CD14-positive monocyte (primary cell): ENCODE data around the gene GSE1. TPM values are rescaled to one million over a fixed set of nuclear protein-coding genes. Genes with fewer than 3 reads are reported as not detected.

Experiments
- DNase-seq, 3 donors: peaks; one replicate each; pipeline ENCODE4 v3.0.0-alpha.2; 2011 to 2022
- H2AFZ ChIP-seq: 2 replicates; pipeline ENCODE4 v1.6.0; 2012; ENCODE audit warnings: mild to moderate bottlenecking, low read depth, low read length, inconsistent platforms; ENCODE audit not compliant: insufficient read depth, poor library complexity, severe bottlenecking
- H3K27ac ChIP-seq, 2 donors: 1 replicate in 1 of 2; 2 replicates in 1 of 2; pipeline ENCODE4 v1.5.1; 2012 to 2013; ENCODE audit warnings: low read length in 2 of 2, control low read depth in 1 of 2, inconsistent platforms in 1 of 2, low read depth in 1 of 2, mild to moderate bottlenecking in 1 of 2
- H3K27me3 ChIP-seq, 2 donors: one replicate each; pipeline versions ENCODE4 v1.6.0 to v1.6.1; 2011 to 2013; ENCODE audit warnings: low read length in 2 of 2; ENCODE audit not compliant: control insufficient read depth in 2 of 2, insufficient read depth in 2 of 2
- H3K36me3 ChIP-seq, 2 donors: replicated peaks in 1 of 2; 1 replicate in 1 of 2; 2 replicates in 1 of 2; pipeline versions ENCODE4 v1.5.1 to v1.6.1; 2012 to 2013; ENCODE audit warnings: low read length in 2 of 2, control low read depth in 1 of 2, inconsistent platforms in 1 of 2, mild to moderate bottlenecking in 1 of 2; ENCODE audit not compliant: insufficient read depth in 2 of 2, control insufficient read depth in 1 of 2
- H3K4me1 ChIP-seq, 2 donors: 1 replicate in 1 of 2; 2 replicates in 1 of 2; pipeline versions ENCODE4 v1.5.1 to v1.6.1; 2012 to 2013; ENCODE audit warnings: low read length in 2 of 2, control low read depth in 1 of 2, inconsistent platforms in 1 of 2, mild to moderate bottlenecking in 1 of 2, moderate library complexity in 1 of 2; ENCODE audit not compliant: insufficient read depth in 2 of 2, control insufficient read depth in 1 of 2
- H3K4me2 ChIP-seq: replicated peaks from 2 replicates; pipeline ENCODE3; 2012; ENCODE audit warnings: low read length, moderate library complexity, mild to moderate bottlenecking; ENCODE audit not compliant: poor library complexity, severe bottlenecking; ENCODE audit errors: extremely low read depth
- H3K4me3 ChIP-seq, 3 experiments: fragments of 200-600 bp in 1 of 3; sonication (generic) in 1 of 3; replicated peaks in 1 of 3; 1 replicate in 2 of 3; 2 replicates in 1 of 3; pipeline ENCODE4 v1.5.1; 2011 to 2013; ENCODE audit warnings: low read length in 3 of 3, mild to moderate bottlenecking in 3 of 3, control low read depth in 2 of 3, low read depth in 2 of 3, inconsistent platforms in 1 of 3, moderate library complexity in 1 of 3
- H3K79me2 ChIP-seq: 2 replicates; pipeline ENCODE4 v1.6.0; 2012; ENCODE audit warnings: mild to moderate bottlenecking, control low read depth, inconsistent platforms, low read length, moderate library complexity; ENCODE audit not compliant: insufficient read depth
- H3K9ac ChIP-seq: 2 replicates; pipeline ENCODE4 v1.6.0; 2017; ENCODE audit warnings: low read length, mild to moderate bottlenecking; ENCODE audit not compliant: insufficient read depth, poor library complexity, severe bottlenecking
- H3K9me3 ChIP-seq, 2 donors: replicated peaks in 1 of 2; 1 replicate in 1 of 2; 2 replicates in 1 of 2; pipeline versions ENCODE4 v1.5.1 to v1.6.1; 2012 to 2013; ENCODE audit warnings: low read length in 2 of 2, control low read depth in 1 of 2; ENCODE audit not compliant: control insufficient read depth in 1 of 2, insufficient read depth in 1 of 2
- H4K20me1 ChIP-seq: 2 replicates; pipeline ENCODE4 v1.6.0; 2012; ENCODE audit warnings: mild to moderate bottlenecking, low read length, control low read depth, moderate library complexity; ENCODE audit not compliant: insufficient read depth
- H3K27ac Mint-ChIP-seq, 7 donors: one replicate each; pipeline ENCODE4 v1.8.0; 2020; ENCODE audit warnings: mild to moderate bottlenecking in 7 of 7, mixed read lengths in 7 of 7, moderate library complexity in 6 of 7, inconsistent platforms in 2 of 7
- H3K27me3 Mint-ChIP-seq, 3 donors: one replicate each; pipeline ENCODE4 v1.8.0; 2021 to 2022; ENCODE audit warnings: low read depth in 3 of 3, mild to moderate bottlenecking in 3 of 3, mixed read lengths in 3 of 3, moderate library complexity in 3 of 3, inconsistent platforms in 1 of 3
- H3K36me3 Mint-ChIP-seq, 2 donors: one replicate each; pipeline ENCODE4 v1.8.0; 2020; ENCODE audit warnings: mixed read lengths in 2 of 2, inconsistent platforms in 1 of 2, mild to moderate bottlenecking in 1 of 2
- H3K4me1 Mint-ChIP-seq: one replicate; pipeline ENCODE4 v1.8.0; 2020; ENCODE audit warnings: mild to moderate bottlenecking, mixed read lengths
- H3K4me3 Mint-ChIP-seq, 2 donors: one replicate each; pipeline ENCODE4 v1.8.0; 2020; ENCODE audit warnings: mild to moderate bottlenecking in 2 of 2, mixed read lengths in 2 of 2, moderate library complexity in 1 of 2
- H3K9me3 Mint-ChIP-seq, 7 donors: one replicate each; pipeline ENCODE4 v1.8.0; 2020 to 2022; ENCODE audit warnings: mixed read lengths in 7 of 7, mild to moderate bottlenecking in 6 of 7, moderate library complexity in 6 of 7, inconsistent platforms in 2 of 7
- WGBS: methylation state at CpG from one replicate; pipeline ENCODE4 v1.1.5; 2013; ENCODE audit warnings: missing lambda C conversion rate; ENCODE audit not compliant: insufficient coverage; 5-methylcytosine and 5-hydroxymethylcytosine counted together
- intact Hi-C, 2 donors: fragments of 100-400 bp; cut with micrococcal nuclease; formaldehyde crosslinking; loops; one replicate each; pipeline versions ENCODE4 v1.15.0 to v1.15.1; 2023
- polyA plus RNA-seq, 3 donors: library from polyadenylated mRNA; depleted of rRNA in 1 of 3; unstranded in 2 of 3; stranded (reverse) in 1 of 3; fragments of 300-500 nt in 2 of 3; fragments of >200 nt in 1 of 3; fragmentation: Illumina TruSeq in 2 of 3; gene quantifications; 1 replicate in 2 of 3; 2 replicates in 1 of 3; pipeline ENCODE4 v1.2.3, GENCODE V29; 2012 to 2021
- TF ChIP-seq, protein P1 (sequence below): fragments of 200-600 bp; IDR thresholded peaks from one replicate; pipeline ENCODE4 v1.8.0; 2022; ENCODE audit warnings: antibody characterized with exemption, mild to moderate bottlenecking

Gene GSE1
- polyA plus RNA-seq, 3 donors: 0.67 to 38.9 (median 0.86) TPM

DNA sequence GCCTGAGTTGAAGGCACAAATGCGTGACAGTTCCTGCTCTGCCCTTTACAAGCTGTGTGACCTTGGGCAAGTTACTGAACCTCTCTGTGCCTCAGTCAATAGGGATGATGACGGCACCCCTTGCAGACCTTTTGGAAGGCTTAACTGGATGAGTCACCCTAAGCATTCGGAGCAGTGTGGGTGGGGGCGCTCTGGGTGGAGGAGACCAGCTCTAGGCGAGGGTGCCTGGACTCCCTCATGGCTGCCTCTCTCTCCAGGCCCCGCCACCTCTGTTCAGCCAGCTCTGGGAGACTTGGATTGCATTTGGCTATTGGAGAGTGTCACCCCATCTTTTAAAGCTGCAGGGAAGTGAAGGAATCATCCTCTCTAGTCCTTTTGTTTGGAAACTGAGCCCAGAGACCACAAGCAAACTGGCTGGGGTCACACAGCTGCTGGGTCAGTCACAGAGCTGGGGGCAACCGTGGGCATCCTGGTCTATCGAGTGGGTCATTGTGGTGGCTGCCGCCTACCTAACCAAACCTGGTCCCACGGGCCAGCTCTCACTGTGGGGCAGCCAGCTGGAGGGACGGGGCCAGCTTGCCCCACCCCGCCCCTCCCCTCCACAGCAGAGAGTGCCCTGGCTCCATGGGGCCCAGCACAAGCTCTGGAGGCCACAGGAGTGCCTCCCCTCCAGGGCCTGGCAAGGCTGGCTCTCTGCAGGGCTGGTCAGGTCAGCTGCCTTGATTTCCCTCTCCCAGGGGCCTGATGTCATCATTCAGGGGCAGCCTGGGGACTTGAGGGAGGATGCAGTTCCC, 20.2 kb upstream of the GSE1 start:
- no peak overlapping the region for H3K4me3 Mint-ChIP-seq
- WGBS: 89% methylated on average over 7 of the region's 12 CpGs
- H4K20me1 ChIP-seq: peaks cover 96% of the 10 kb centered on the region
- no peak for DNase-seq
- TF ChIP-seq, protein P1, sequence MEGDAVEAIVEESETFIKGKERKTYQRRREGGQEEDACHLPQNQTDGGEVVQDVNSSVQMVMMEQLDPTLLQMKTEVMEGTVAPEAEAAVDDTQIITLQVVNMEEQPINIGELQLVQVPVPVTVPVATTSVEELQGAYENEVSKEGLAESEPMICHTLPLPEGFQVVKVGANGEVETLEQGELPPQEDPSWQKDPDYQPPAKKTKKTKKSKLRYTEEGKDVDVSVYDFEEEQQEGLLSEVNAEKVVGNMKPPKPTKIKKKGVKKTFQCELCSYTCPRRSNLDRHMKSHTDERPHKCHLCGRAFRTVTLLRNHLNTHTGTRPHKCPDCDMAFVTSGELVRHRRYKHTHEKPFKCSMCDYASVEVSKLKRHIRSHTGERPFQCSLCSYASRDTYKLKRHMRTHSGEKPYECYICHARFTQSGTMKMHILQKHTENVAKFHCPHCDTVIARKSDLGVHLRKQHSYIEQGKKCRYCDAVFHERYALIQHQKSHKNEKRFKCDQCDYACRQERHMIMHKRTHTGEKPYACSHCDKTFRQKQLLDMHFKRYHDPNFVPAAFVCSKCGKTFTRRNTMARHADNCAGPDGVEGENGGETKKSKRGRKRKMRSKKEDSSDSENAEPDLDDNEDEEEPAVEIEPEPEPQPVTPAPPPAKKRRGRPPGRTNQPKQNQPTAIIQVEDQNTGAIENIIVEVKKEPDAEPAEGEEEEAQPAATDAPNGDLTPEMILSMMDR: no peak
- peaks cover 7% of the 10 kb centered on the region for H3K4me1 Mint-ChIP-seq
- no peak overlapping the region for H3K4me3 ChIP-seq
- peaks cover 46% of the 10 kb centered on the region for H3K79me2 ChIP-seq
- H3K4me2 ChIP-seq: no peak overlapping the region
- peaks cover 0 to 2% (median 0%) of the 10 kb centered on the region in 7 donors for H3K9me3 Mint-ChIP-seq
- peaks cover 10 to 22% of the 10 kb centered on the region in 2 donors for H3K36me3 Mint-ChIP-seq
- H3K27me3 ChIP-seq: no peaks in the 10 kb centered on the region
- intact Hi-C loops: no loop called here
- peaks cover 0 to 5% of the 10 kb centered on the region in 2 donors for H3K36me3 ChIP-seq
- no peaks in the 10 kb centered on the region for H3K9me3 ChIP-seq
- H3K27ac ChIP-seq: no peak overlapping the region
- H2AFZ ChIP-seq: no peak overlapping the region
- no peaks in the 10 kb centered on the region for H3K27me3 Mint-ChIP-seq
- peak overlapping the region in 1 of 7 donors; percentile 31 for H3K27ac Mint-ChIP-seq
- no peak overlapping the region for H3K9ac ChIP-seq
- no peaks in the 10 kb centered on the region for H3K4me1 ChIP-seq

DNA sequence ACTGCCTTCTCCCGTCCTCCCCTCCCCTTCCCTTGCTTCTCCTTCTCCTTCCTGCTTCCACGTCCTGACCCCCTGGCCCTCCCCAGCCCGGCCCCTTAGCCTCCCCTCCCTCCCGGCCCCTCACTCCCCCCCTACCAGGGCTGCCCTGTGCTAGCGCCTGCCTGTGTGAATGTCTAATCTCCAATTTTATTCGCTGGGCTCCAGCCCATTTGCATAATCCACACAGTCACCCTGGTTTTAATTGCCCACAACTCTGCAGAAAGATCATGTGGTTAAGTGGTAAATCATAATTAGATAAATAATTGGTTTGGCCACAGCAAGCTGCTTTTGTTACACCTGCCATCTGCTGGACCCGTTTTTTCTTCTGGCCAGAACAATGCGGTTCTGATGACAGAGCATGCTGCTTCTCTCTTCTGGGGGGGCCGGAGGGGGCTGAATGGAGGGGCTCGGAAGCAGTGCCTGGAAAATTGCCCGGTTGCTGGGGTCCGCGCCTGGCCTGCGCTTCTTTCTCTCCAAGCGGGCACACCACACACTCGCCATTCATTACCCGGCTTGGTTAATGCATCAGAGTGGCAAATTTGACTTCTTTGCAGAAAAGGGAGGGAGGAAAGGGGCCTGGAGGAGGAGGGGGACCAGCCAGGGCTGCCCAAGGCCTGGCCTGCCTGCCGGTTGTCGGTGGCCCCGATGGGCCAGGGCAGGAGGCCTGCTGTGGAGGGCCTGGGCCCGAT, 19.5 kb upstream of the GSE1 start:
- Histone ChIP-seq H2AFZ (no peak overlapping the region), H3K4me1 (no peaks in the 10 kb centered on the region), H3K4me2 (no peak overlapping the region), H3K79me2 (peaks cover 46% of the 10 kb centered on the region), H3K9me3 (no peaks in the 10 kb centered on the region), H3K4me3 (no peak overlapping the region), H3K27ac (no peak overlapping the region), H3K9ac (no peak overlapping the region), H3K27me3 (no peaks in the 10 kb centered on the region), H3K36me3 (peaks cover 5 to 12% of the 10 kb centered on the region in 2 donors), H4K20me1 (peaks cover 96% of the 10 kb centered on the region)
- Mint-ChIP-seq H3K27me3 (no peaks in the 10 kb centered on the region), H3K36me3 (peaks cover 16 to 27% of the 10 kb centered on the region in 2 donors), H3K9me3 (peaks cover 0 to 2% (median 0%) of the 10 kb centered on the region in 7 donors), H3K4me3 (no peak overlapping the region), H3K4me1 (peaks cover 7% of the 10 kb centered on the region), H3K27ac (no peak overlapping the region)
- intact Hi-C loops: no loop called here
- no peak for DNase-seq
- TF ChIP-seq, protein P1: no peak
- WGBS: 54% methylated on average over 8 of the region's 21 CpGs
